Loucy (cell line): ENCODE data around the gene INHBC.

Experiments
- H2AFZ ChIP-seq: fragments of 200-600 bp; sonication (generic); 2 replicates; pipeline ENCODE4 v1.6.0; 2016; ENCODE audit warnings: antibody characterized with exemption, mild to moderate bottlenecking, low read length, moderate library complexity
- H3F3A ChIP-seq: fragments of 200-600 bp; 2 replicates; pipeline ENCODE4 v1.6.0; 2016; ENCODE audit warnings: antibody characterized with exemption, low read depth, mild to moderate bottlenecking
- H3K27me3 ChIP-seq: fragments of 200-600 bp; sonication (generic); 2 replicates; pipeline ENCODE4 v1.6.1; 2014; ENCODE audit warnings: low read length, mild to moderate bottlenecking; ENCODE audit not compliant: insufficient read depth, poor library complexity, severe bottlenecking
- H3K36me3 ChIP-seq: fragments of 200-600 bp; sonication (generic); 2 replicates; pipeline ENCODE4 v1.6.1; 2016; ENCODE audit warnings: low read length; ENCODE audit not compliant: insufficient read depth
- H3K4me1 ChIP-seq: fragments of 200-600 bp; sonication (generic); 2 replicates; pipeline ENCODE4 v1.5.1; 2014; ENCODE audit warnings: low read length, mild to moderate bottlenecking; ENCODE audit not compliant: insufficient read depth, poor library complexity, severe bottlenecking
- H3K4me2 ChIP-seq: fragments of 200-600 bp; sonication (generic); 2 replicates; pipeline ENCODE4 v1.6.0; 2014; ENCODE audit warnings: antibody characterized with exemption, low read length, low read depth, mild to moderate bottlenecking; ENCODE audit not compliant: poor library complexity, severe bottlenecking
- H3K4me3 ChIP-seq: fragments of 200-600 bp; sonication (generic); 2 replicates; pipeline ENCODE4 v1.5.1; 2014; ENCODE audit warnings: low read length, mild to moderate bottlenecking, mixed read lengths; ENCODE audit not compliant: poor library complexity, severe bottlenecking
- H3K79me2 ChIP-seq: fragments of 200-600 bp; sonication (generic); 2 replicates; pipeline ENCODE4 v1.6.1; 2014; ENCODE audit warnings: low read length; ENCODE audit not compliant: insufficient read depth
- H3K9ac ChIP-seq: fragments of 200-600 bp; sonication (generic); 2 replicates; pipeline ENCODE4 v1.6.0; 2014; ENCODE audit warnings: mild to moderate bottlenecking, low read depth, low read length, moderate library complexity; ENCODE audit not compliant: poor library complexity, severe bottlenecking
- H3K9me2 ChIP-seq: fragments of 200-600 bp; sonication (generic); replicated peaks from 2 replicates; pipeline ENCODE4 v1.6.1; 2016; ENCODE audit warnings: low read depth, low read length, mixed read lengths
- H3K9me3 ChIP-seq: fragments of 200-600 bp; sonication (generic); 2 replicates; pipeline ENCODE4 v1.6.1; 2014; ENCODE audit warnings: mild to moderate bottlenecking, antibody characterized with exemption, low read length, low read depth; ENCODE audit not compliant: insufficient read depth
- H4K20me1 ChIP-seq: fragments of 200-600 bp; sonication (generic); 2 replicates; pipeline ENCODE4 v1.6.0; 2014; ENCODE audit warnings: antibody characterized with exemption, low read length, mild to moderate bottlenecking; ENCODE audit not compliant: insufficient read depth, poor library complexity, severe bottlenecking
- CTCF ChIP-seq: fragments of 200-600 bp; sonication (generic); conservative IDR thresholded peaks from 2 replicates; pipeline ENCODE4 v1.5.1; 2014; ENCODE audit warnings: mild to moderate bottlenecking, antibody characterized with exemption, low read length
- EZH2phosphoT487 ChIP-seq: fragments of 200-600 bp; IDR thresholded peaks from 2 replicates; pipeline ENCODE4 v1.6.1; 2018; ENCODE audit warnings: antibody characterized with exemption, mild to moderate bottlenecking, moderate library complexity, borderline replicate concordance

INHBC gene

GRCh38 chr12:57454566-57455373, 20.2 kb downstream of the INHBC start, which contains the start of gene INHBE:
INHBE (plus strand) TSS chr12:57455307; CDS start chr12:57455537, 230 bp downstream.
- Histone ChIP-seq H3K9me3 (no peaks in the 10 kb centered on the region), H3K4me1 (peaks cover 12% of the 10 kb centered on the region), H3F3A (no peaks in the 10 kb centered on the region), H2AFZ (peak within 1 kb of the TSS; percentile 72), H3K79me2 (no peaks in the 10 kb centered on the region), H3K9ac (peak within 1 kb of the TSS; percentile 24), H3K27me3 (no peaks in the 10 kb centered on the region), H3K36me3 (no peaks in the 10 kb centered on the region), H3K4me3 (peak within 1 kb of the TSS; percentile 37), H3K4me2 (peak within 1 kb of the TSS; percentile 50), H4K20me1 (no peaks in the 10 kb centered on the region), H3K9me2 (no peaks in the 10 kb centered on the region)
- TF ChIP-seq EZH2phosphoT487 (no peak), CTCF (no peak)

GRCh38 chr12:57455374-57456144, 21.0 kb downstream of the INHBC start:
- Histone ChIP-seq H3K79me2 (no peaks in the 10 kb centered on the region), H3K9me3 (no peaks in the 10 kb centered on the region), H3F3A (peaks cover 2% of the 10 kb centered on the region; the same call in 1 of the 2 replicates), H3K27me3 (no peaks in the 10 kb centered on the region), H3K9ac (no peak overlapping the region), H3K36me3 (no peaks in the 10 kb centered on the region), H3K9me2 (no peaks in the 10 kb centered on the region), H4K20me1 (no peaks in the 10 kb centered on the region), H3K4me3 (peak overlapping the region; percentile 37), H3K4me2 (peak overlapping the region; percentile 50), H2AFZ (peak overlapping the region; percentile 72), H3K4me1 (peaks cover 17% of the 10 kb centered on the region)
- TF ChIP-seq EZH2phosphoT487 (no peak), CTCF (no peak)

GRCh38 chr12:57456145-57456700, 21.6 kb downstream of the INHBC start:
- Histone ChIP-seq H3K9me3 (no peaks in the 10 kb centered on the region), H3K4me3 (peak overlapping the region; percentile 37), H3K4me2 (peak overlapping the region; percentile 50), H3K4me1 (peaks cover 24% of the 10 kb centered on the region), H3K9me2 (no peaks in the 10 kb centered on the region), H3K36me3 (no peaks in the 10 kb centered on the region), H3F3A (peaks cover 2% of the 10 kb centered on the region; the same call in 1 of the 2 replicates), H3K79me2 (no peaks in the 10 kb centered on the region), H3K27me3 (no peaks in the 10 kb centered on the region), H2AFZ (peak overlapping the region; percentile 72), H3K9ac (no peak overlapping the region), H4K20me1 (no peaks in the 10 kb centered on the region)
- TF ChIP-seq CTCF (peak; percentile 76), EZH2phosphoT487 (no peak)
